Measurements from ENCODE around the gene RAB11FIP5. TPM values are rescaled to one million over a fixed set of nuclear protein-coding genes. Genes with fewer than 3 reads are reported as not detected.

Gene RAB11FIP5
- total and polyA plus RNA-seq, 2 of the 4 experiments (the other 2 are of a cell fraction) = 21.5 to 34.5 TPM

- TF ChIP-seq CTCF (conservative IDR thresholded peaks at IDR 0.05; ENCODE audit: low read depth, low read length) (no peak), NFE2L2 (IDR thresholded peaks at IDR 0.05; ENCODE audit: low read depth, low read length) (peak; percentile 59; the same call in 1 of the 2 replicates), CEBPB (IDR thresholded peaks at IDR 0.05; ENCODE audit: low read depth, low read length) (no peak), MAZ (IDR thresholded peaks at IDR 0.05; ENCODE audit: borderline replicate concordance, low read depth, low read length) (peak; percentile 52; the same call in 1 of the 2 replicates), CHD1 (IDR thresholded peaks at IDR 0.05; ENCODE audit: low read depth, low read length) (no peak), RAD21 (IDR thresholded peaks at IDR 0.05; ENCODE audit: low read length) (0 out of 2 replicates have a peak, but pooled peaks have one; percentile 1), POLR2A (IDR thresholded peaks at IDR 0.05; ENCODE audit: low read depth, low read length) (no peak), SMC3 (IDR thresholded peaks at IDR 0.05; ENCODE audit: low read depth, low read length) (no peak), MAFK (IDR thresholded peaks at IDR 0.05; ENCODE audit: low read depth, low read length) (peak; percentile 88)
Observed at GRCh38 chr2:73070643-73071359, 41.9 kb downstream of the RAB11FIP5 start (continued).
